GM18873 (cell line): ENCODE measurements around the gene ZNF331.

Experiments used
- ATAC-seq: cut with Tn5 transposase; IDR thresholded peaks from one replicate; pipeline ENCODE4 v1.9.1; 2021; ENCODE audit warnings: mild to moderate bottlenecking, moderate library complexity, moderate number of reproducible peaks; ENCODE audit not compliant: unreplicated experiment, low FRiP score

The ZNF331 gene

DNA sequence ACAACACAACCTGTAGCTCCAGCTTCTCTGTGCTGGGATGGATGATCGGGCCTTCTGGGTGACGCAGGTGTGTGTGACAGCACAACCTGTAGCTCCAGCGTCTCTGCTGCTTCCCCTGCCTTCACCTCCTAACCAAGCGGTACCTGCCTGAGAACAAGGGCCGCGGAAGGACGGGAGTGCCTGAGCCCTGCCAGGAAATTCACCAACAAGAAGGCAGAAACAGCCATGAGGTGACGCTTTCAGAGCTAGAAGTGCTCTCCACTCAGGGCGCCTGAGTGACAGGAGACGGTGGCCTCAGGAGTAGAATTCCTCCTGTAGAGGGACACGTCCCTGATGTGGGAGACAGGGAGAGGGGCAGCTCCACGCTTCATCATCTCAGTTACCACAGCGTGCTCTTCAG is 17.4 kb downstream of the ZNF331 start:
- ATAC-seq: no peak

DNA sequence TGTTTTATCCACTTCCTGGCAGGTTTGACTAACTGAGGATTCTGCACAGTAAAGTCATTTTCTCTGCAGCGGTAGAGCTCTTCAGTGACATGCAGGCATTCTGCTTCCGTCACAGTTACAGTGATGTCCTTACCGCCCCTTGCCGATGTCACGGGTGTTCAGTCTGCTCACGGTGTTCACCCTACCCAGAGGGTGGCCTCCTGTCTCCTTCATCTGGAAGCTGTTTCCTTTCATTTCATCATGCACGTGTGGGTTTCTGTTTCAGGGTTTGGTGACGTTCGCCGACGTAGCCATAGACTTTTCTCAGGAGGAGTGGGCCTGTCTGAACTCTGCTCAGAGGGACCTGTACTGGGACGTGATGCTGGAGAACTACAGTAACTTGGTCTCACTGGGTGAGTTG is 33.4 kb downstream of the ZNF331 start:
- ATAC-seq: no peak

DNA sequence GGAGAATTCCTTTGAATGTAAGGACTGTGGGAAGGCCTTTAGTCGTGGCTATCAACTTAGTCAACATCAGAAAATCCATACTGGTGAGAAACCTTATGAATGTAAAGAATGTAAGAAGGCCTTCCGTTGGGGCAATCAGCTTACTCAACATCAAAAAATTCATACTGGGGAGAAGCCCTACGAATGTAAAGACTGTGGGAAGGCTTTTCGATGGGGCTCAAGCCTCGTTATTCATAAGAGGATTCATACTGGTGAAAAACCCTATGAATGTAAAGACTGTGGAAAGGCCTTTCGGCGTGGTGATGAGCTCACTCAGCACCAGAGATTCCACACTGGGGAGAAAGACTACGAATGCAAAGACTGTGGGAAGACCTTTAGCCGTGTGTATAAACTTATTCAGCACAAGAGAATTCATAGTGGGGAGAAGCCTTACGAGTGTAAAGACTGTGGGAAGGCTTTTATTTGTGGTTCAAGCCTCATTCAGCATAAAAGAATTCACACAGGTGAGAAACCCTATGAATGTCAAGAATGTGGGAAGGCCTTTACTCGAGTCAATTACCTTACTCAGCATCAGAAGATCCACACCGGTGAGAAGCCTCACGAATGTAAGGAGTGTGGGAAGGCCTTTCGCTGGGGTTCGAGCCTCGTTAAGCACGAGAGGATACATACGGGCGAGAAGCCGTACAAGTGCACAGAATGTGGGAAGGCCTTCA is 39.2 kb downstream of the ZNF331 start:
- no peak for ATAC-seq

DNA sequence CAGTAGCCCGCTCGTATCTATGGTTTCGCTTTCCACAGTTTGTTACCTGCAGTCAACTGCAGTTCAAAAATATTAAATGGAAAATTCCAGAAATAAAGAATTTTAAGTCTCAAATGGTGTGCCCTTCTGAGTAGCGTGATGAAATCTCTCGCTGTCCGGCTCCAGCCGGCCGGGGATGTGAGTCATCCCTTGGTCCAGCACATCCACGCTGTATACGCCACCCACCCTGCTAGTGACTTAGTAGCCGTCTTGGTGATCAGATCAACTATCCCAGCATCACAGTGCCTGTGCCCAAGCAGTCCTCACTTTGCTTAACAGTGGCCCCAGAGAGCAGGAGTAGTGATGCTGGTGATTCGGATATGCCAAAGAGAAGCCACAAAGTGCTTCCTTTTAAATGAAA is 40.0 kb downstream of the ZNF331 start:
- ATAC-seq: no peak

DNA sequence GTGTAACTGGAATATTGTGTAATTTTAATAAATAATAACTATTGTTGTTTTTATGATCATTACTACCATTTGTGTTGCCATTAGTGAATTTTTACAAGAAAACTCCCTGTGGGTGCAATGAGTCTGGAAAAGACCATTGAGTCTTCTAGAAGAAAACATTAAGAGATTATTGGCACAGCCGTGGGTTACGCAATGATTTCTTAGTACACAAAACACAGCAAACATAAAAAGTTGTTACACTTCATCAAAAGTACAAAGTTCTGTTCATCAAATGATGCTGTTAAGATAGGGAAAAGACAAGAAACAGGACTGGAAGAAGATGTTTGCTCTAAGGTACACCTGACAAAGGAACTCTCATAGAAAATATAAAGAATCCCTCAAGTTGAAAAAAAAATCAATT is 41.6 kb downstream of the ZNF331 start:
- ATAC-seq: no peak

DNA sequence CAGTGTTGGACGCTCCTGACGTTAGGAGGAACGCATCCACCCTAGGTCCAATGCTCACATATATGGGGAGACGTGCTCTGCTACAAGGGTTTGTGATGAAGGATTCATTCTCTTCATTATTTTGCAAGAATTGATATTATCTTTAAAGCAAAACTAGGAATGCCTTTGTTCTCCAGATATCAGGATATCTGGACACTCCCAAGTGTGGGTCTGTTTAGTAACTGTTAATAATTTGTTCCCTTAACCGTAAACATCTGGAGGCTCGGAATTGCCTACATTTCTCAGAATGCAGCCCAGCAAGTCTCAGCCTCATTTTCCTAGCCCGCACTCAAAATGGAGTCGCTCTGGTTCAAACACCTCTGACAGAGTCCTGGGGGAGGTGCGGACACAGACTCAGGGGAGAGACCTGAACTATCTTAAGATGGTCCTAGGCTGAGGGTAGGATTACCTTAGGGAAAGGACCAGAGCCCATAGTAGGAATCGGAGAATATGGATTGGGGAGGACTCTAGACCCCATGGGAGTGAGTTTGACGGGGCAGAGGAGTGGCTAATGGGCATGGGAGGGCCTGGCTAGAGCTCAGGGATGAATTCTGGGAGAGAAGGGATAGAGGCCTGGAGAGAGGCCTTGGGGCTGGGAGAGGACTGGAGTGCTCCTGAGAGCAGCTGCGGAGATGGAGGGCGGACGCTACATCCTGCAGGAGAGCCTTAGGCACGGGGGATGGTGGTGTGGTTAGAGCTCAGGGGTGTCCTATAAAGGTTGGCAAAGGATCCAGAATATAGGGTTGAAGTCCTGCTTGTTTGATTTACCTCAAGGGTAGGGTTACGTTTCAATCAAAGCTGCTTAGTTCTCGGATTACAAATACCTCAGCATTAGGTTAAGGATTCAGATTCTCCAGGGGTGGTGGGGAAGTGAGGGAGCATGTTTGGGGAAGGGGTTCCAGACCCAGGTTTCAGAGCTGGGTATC is 43.2 kb downstream of the ZNF331 start:
- no peak for ATAC-seq

DNA sequence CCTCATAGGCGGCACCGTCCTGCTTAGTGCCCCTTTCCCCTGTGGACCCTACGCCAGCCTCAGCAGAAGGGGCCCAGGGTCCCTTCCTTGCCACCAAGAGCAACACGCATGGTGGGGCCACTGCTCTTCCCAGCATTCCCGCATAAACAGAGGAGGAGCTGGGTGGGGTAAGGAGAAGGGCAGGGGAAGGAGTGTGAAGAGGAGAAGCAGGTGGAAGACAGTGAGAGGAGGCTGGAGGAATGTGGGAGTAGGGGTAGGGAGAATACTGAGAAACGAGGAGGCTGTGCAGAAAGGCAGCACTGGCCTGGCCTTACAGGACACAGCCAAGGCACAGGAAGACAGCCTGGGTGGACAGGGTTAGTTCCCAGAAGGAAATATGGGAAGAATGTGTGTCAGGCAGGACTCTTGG is 43.9 kb downstream of the ZNF331 start:
- ATAC-seq: no peak

DNA sequence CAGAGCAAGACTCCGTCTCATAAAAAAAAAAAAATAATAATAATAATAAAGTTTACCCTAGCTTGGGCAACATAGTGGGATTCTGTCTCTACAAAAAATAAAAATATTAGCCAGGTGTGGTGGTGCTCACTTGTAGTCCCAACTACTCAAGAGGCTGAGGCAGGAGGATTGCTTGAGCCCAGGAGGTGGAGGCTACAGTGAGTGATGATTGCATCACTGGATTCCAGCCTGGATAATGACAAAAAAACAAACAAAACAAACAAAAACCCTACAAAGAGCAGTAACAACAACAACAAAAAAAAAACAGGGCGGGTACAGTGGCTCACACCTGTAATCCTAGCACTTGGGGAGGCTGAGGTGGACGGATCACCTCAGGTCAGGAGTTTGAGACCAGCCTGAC is 45.2 kb downstream of the ZNF331 start:
- no peak for ATAC-seq

DNA sequence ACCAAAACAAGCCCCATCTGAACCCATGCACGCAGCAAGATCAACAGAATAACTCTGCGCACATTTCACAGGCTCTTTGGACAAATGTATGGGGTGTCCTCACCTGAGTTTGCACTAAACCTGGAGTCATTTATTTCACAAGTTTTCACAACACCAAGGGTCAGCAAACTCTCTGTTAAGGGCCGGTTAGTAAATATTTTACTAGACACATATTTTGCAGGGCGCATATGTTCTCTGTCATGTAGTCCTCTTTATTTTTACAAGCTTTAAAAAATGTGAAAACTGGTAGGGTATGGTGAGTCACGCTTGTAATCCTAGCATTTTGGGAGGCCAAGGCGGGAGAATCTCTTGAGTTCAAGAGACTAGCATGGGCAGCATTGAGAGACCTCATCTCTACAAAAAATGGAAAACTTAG is 48.3 kb downstream of the ZNF331 start:
- no peak for ATAC-seq

DNA sequence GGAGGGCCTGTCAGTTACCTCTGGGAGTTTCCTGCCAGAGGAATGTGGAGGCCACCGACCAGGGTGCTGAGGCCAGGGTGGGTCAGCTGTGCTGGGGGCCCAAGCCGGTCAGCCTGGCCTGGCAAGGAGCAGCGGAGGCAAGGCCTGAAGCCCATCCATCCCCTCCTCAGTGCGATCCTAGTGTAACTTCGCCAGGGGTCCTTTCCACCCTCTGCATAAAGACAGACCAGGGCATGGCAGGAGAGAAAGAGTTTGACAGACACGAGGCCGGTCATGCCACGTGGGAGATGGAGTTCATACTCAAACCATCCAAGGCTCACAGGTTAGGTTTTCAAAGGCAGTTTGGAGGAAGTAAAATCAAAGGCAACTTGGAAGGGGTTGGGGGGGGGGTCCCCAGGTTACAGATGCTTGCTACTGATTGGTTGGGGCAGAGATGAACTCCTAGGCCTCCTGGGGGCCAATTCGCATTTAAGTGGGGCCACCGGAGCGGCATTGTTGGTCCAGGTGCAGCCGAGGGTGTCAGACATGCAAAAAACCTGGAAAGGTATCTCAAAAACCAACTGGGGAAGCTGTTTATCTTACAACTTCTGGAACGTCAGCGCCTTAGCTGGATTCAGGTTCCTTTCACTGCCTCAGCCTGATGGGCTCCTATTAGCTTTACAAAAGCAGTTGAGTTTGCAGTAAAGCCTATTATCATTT is 57.0 kb downstream of the ZNF331 start:
- no peak for ATAC-seq

DNA sequence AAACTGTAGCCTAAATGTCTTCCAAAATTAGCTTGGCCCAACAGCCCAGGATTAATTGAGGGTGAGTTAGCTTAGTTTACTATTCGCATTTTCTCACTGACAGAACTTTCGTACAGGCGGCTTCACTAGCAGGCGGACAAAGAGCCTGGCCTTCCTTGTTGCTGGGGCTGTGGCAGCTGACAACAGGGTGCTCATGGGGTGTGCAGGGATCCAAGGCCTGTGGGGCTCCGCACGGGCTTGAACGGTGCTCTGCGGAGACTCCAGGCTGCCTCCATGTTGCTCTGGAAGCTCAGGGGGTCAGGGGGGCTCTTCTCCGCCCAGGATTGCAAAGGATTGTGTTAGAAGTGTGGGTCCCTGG is 57.5 kb downstream of the ZNF331 start:
- no peak for ATAC-seq

DNA sequence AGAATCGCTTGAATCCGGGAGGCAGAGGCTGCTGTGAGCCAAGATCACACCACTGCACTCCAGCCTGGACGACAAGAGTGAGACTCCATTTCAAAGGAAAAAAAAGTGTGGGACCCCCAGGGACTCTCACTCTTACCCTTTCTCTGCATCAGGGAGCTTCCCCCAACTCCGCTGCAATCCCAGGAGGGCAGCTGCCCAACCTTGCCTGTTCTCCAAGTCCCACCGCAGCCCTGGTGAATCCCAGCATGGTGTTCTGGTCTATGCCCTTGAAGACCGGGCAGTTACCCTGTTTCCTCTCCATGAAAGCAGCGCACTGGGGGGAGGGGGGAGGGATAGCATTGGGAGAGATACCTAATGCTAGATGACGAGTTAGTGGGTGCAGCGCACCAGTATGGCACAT is 58.1 kb downstream of the ZNF331 start:
- ATAC-seq: no peak

DNA sequence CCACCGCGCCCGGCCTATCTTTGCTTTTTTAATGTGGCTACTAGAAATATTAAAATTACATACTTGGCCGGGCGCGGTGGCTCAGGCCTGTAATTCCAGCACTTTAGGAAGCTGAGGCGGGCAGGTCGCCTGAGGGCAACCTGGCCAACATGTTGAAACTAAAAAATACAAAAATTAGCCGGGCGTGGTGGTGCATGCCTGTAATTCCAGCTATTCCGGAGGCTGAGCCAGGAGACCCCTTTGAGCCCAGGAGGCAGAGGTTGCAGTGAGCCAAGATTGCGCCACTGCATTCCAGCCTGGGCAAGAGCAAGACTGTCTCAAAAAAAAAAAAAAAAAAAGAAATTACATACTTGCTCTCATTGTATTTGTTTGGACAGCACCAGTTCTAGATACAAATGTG is 59.1 kb downstream of the ZNF331 start:
- ATAC-seq: no peak

DNA sequence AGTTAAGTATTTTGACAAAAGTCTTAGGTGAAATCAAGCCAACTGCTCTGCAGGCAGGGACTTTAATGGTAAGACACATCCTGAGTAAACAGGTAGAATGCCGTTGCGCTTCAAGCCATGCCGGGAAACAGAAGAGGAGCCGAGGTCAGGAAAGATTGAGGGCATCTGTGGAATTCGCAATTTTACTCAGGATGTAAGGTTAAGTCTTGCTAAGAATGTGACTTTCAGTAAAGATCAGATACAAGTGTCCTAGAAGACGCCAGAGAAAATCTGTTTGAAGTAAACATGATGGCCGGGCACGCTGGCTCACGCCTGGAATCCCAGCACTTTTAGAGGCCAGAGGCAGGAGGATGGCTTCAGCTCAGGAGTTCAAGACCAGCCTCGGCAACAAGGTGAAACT is 60.4 kb downstream of the ZNF331 start:
- ATAC-seq: no peak

DNA sequence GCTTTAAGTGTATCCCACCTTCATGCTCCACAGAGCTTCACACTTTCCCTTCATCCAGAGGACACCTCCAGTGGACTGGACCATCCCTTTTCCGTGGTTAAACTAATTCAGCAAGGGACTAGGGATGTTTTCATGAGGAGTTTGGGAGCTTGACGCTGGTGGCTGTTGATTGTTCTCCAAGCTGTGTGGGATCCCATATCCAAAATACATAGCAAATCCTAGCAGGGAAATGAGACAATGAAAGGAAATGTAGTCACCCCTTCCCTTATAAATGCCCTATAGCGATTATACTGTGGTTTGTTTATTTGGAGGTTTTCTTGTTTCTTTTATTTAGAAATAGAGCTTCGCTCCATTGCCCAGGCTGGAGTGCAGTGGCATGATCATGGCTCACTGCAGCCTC is 62.3 kb downstream of the ZNF331 start:
- ATAC-seq: no peak

DNA sequence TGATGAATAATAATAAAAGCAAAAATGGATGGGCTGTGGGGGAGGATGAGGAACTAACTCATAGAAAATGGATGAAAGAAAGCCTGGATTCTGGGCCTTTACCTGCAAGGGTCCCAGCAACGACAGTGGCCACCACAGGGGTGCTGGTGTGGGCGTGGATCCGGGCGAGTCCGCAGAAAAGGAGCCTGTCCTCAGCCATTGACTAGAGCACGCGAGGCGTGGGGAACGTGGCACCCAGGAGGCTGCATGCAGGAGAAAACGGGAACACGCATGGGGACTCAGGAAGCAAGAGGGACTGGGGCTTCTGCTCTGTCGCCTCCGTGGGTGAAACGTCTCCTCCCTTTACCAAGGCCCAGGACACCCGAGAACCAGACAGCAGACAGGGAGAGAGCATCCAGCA is 68.1 kb downstream of the ZNF331 start:
- ATAC-seq: no peak

DNA sequence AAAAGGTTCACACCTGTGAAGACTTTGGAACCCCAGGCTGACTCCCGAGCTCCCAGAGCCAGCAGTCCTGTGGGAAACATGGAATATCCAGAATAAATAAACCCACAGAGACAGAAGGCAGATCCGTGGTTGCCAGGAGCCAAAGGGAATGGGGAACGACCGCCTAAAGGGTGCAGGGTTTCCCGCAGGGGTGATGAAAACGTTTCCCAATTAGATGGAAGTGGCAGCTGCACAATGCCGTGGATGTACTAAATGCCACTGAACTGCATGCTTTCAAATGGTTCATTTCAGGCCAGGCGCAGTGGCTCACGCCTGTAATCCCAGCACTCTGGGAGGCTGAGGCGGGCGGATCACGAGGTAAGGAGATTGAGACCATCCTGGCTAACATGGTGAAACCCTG is 70.4 kb downstream of the ZNF331 start:
- ATAC-seq: no peak

DNA sequence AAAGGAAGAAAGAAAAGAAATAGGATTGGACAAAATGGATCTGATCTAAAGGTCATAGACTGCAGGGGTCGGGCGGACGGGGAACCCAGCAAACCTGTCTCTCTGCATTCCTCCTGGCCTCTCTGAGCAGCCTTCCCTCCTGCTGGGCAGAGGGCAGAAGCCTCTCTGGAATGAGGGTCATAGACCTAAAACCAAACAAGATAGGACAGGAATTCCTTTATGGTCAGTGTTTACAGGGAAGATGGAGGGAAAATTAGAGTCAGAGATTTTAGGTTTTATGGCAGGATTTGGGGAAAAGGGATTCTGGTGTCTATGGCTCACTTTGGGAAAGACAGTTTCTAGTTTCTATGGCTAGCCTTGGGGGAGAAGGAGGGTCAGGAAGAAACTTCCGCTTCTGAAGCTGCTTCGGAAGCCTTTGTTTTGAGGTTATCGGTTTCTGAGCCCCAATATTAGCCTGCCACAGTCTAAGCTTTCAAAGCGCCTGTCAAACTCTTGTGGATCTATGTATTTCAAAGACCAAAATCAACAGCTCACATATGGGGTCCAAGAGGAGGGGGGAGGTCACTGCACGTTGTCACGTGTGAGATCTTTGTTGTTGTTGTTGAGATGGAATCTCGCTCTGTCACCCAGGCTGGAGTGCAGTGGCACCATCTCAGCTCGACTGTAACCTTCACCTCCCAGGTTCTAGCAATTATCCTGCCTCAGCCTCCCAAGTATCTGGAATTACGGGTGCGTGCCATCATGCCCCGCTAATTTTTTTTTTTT is 75.0 kb downstream of the ZNF331 start:
- no peak for ATAC-seq

DNA sequence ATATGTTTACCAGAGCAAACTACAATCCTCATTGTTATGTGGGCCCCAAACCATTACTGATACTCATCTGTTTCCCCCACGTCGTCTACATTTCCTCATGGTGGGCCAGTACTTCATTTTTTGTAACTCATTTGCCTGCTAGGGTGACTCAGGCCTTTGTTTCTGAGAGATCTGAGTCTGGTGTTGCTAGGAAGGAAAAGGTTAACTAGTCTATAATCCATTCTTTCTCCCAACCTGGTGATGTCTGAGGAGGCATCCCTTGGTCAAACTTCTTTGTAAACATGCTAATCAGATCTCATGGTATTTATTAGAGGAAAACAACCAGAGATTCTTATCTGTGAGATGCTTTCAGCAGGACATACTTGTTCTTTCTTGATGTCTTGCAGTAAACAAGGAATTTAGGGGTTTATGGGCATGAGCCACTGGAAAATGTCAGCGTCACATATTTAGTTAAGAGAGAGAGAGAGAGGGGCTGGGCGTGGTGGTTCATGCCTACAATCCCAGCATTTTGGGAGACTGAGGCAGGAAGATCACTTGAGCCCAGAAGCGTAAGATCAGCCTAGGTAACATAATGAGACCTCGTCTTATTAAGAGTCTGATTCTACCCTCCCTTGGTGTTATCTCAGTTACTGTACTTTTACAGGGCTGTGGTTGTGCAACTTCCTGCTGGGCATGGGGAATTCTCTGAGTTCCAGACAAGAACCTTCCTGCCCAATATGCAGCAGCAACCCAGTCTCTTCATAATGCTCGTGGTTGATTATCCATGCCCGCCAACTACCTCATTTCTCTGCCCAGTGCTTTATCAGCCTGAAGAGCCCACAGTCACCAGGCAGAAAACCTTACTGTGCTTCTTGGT is 84.2 kb downstream of the ZNF331 start:
- ATAC-seq: no peak
